H1 (cell line): ENCODE results near the gene HOXC13. TPM values are rescaled to one million over a fixed set of nuclear protein-coding genes. Genes with fewer than 3 reads are reported as not detected.

Source experiments
- CTCF ChIA-PET: fragments of 300-600 bp; sonication (Branson Sonifier 250); formaldehyde crosslinking; loops from one replicate; lab custom pipeline; 2021; ENCODE audit not compliant: partially characterized antibody; lab: Charles Lee
- POLR2A ChIA-PET: fragments of 300-600 bp; sonication (Branson Sonifier 250); formaldehyde crosslinking; loops from one replicate; lab custom pipeline; 2021; ENCODE audit warnings: inconsistent platforms; ENCODE audit not compliant: partially characterized antibody; lab: Charles Lee
- DNase-seq, 2 experiments: peaks; one replicate each; pipeline versions ENCODE4 v3.0.0 to v3.0.0-alpha.2; 2010 to 2022; ENCODE audit warnings: low spot score in 2 of 2, low read depth in 1 of 2, mixed read lengths in 1 of 2
- FAIRE-seq: peaks from 2 replicates; lab custom pipeline; 2011; peaks lifted over from hg19 to GRCh38; lab: Jason Lieb, UNC
- H2AFZ ChIP-seq: 2 replicates; pipeline ENCODE4 v1.8.1; 2012; ENCODE audit warnings: low read length, inconsistent platforms
- H2AK5ac ChIP-seq: 2 replicates; pipeline ENCODE4 v1.6.1; 2013; ENCODE audit warnings: low read depth, low read length
- H2BK120ac ChIP-seq: replicated peaks from 2 replicates; pipeline ENCODE3; 2013; ENCODE audit warnings: low read depth, low read length, inconsistent platforms
- H2BK12ac ChIP-seq: 2 replicates; pipeline ENCODE4 v1.6.1; 2013; ENCODE audit warnings: low read depth, low read length
- H2BK15ac ChIP-seq: 2 replicates; pipeline ENCODE4 v1.6.1; 2013; ENCODE audit warnings: low read length
- H2BK20ac ChIP-seq: 2 replicates; pipeline ENCODE4 v1.6.1; 2013; ENCODE audit warnings: low read length
- H2BK5ac ChIP-seq: 2 replicates; pipeline ENCODE4 v1.6.1; 2013; ENCODE audit warnings: low read depth, low read length
- H3K14ac ChIP-seq: 2 replicates; pipeline ENCODE4 v1.6.1; 2013; ENCODE audit warnings: inconsistent platforms; ENCODE audit not compliant: insufficient read length
- H3K18ac ChIP-seq: 2 replicates; pipeline ENCODE4 v1.6.1; 2013; ENCODE audit warnings: low read length; ENCODE audit errors: extremely low read depth
- H3K23ac ChIP-seq: 2 replicates; pipeline ENCODE4 v1.6.1; 2013; ENCODE audit warnings: inconsistent platforms; ENCODE audit not compliant: insufficient read length
- H3K23me2 ChIP-seq: 2 replicates; pipeline ENCODE4 v1.6.1; 2013; ENCODE audit warnings: low read depth, low read length
- H3K27ac ChIP-seq: 2 replicates; pipeline ENCODE4 v1.6.1; 2011; ENCODE audit warnings: low read depth, low read length, inconsistent platforms
- H3K27me3 ChIP-seq, 4 experiments: replicated peaks in 1 of 4; 1 replicate in 1 of 4; 2 replicates in 3 of 4; pipeline versions ENCODE4 v1.6.1 to v1.8.1; 2011 to 2013; ENCODE audit warnings: low read length in 3 of 4, mild to moderate bottlenecking in 3 of 4, inconsistent platforms in 2 of 4, mixed read lengths in 2 of 4, moderate library complexity in 1 of 4; ENCODE audit not compliant: control insufficient read depth in 3 of 4, insufficient read depth in 3 of 4; ENCODE audit errors: extremely low read depth in 1 of 4
- H3K36me3 ChIP-seq, 4 experiments: 2 replicates each; pipeline versions ENCODE4 v1.6.1 to v1.8.1; 2011 to 2013; ENCODE audit warnings: mild to moderate bottlenecking in 4 of 4, low read length in 3 of 4, moderate library complexity in 2 of 4, control low read depth in 1 of 4, inconsistent platforms in 1 of 4; ENCODE audit not compliant: insufficient read depth in 4 of 4, control insufficient read depth in 2 of 4
- H3K4ac ChIP-seq: replicated peaks from 2 replicates; pipeline ENCODE3; 2013; ENCODE audit warnings: low read length, low read depth, mixed read lengths, inconsistent platforms; ENCODE audit not compliant: insufficient read length
- H3K4me1 ChIP-seq, 4 experiments: replicated peaks in 1 of 4; 1 replicate in 1 of 4; 2 replicates in 3 of 4; pipeline versions ENCODE4 v1.6.1 to v1.8.1; 2011 to 2013; ENCODE audit warnings: low read length in 3 of 4, inconsistent platforms in 2 of 4, mixed read lengths in 1 of 4; ENCODE audit not compliant: insufficient read depth in 4 of 4, control insufficient read depth in 3 of 4
- H3K4me2 ChIP-seq, 2 experiments: 2 replicates each; pipeline versions ENCODE4 v1.6.1 to v1.8.1; 2011 to 2013; ENCODE audit warnings: low read depth in 2 of 2, low read length in 2 of 2, control low read depth in 1 of 2, inconsistent platforms in 1 of 2, mild to moderate bottlenecking in 1 of 2; ENCODE audit not compliant: insufficient read depth in 1 of 2
- H3K4me3 ChIP-seq, 4 experiments: fragments of 200-600, 300-600 bp in 1 of 4; sonication (generic), shearing (Covaris generic), sonication (Bioruptor Twin) in 1 of 4; 2 replicates each; pipeline versions ENCODE4 v1.5.1 to v1.8.1; 2011 to 2016; ENCODE audit warnings: low read length in 4 of 4, low read depth in 3 of 4, control low read depth in 2 of 4, inconsistent platforms in 2 of 4, mild to moderate bottlenecking in 2 of 4, mixed read lengths in 1 of 4, moderate library complexity in 1 of 4; ENCODE audit not compliant: insufficient read depth in 2 of 4; ENCODE audit errors: extremely low read depth in 1 of 4
- H3K56ac ChIP-seq: replicated peaks from 2 replicates; pipeline ENCODE3; 2013; ENCODE audit warnings: low read depth, mild to moderate bottlenecking, mixed read lengths, low read length, inconsistent platforms; ENCODE audit not compliant: insufficient read length
- H3K79me1 ChIP-seq: 2 replicates; pipeline ENCODE4 v1.6.1; 2013; ENCODE audit warnings: low read depth, low read length, control low read depth
- H3K79me2 ChIP-seq, 2 experiments: 2 replicates each; pipeline versions ENCODE4 v1.6.1 to v1.8.1; 2012 to 2013; ENCODE audit warnings: low read length in 2 of 2, mild to moderate bottlenecking in 2 of 2, inconsistent platforms in 1 of 2; ENCODE audit not compliant: insufficient read depth in 2 of 2, control insufficient read depth in 1 of 2
- H3K9ac ChIP-seq, 4 experiments: replicated peaks in 1 of 4; 1 replicate in 1 of 4; 2 replicates in 3 of 4; pipeline versions ENCODE4 v1.6.1 to v1.8.1; 2011 to 2013; ENCODE audit warnings: low read depth in 3 of 4, low read length in 3 of 4, control low read depth in 2 of 4, mild to moderate bottlenecking in 2 of 4, moderate library complexity in 2 of 4, inconsistent platforms in 1 of 4; ENCODE audit errors: extremely low read depth in 1 of 4
- H3K9me3 ChIP-seq, 2 experiments: 2 replicates each; pipeline versions ENCODE4 v1.6.1 to v1.8.1; 2012 to 2013; ENCODE audit warnings: mild to moderate bottlenecking in 2 of 2, moderate library complexity in 2 of 2, control low read depth in 1 of 2, inconsistent platforms in 1 of 2, low read depth in 1 of 2, low read length in 1 of 2, mixed read lengths in 1 of 2; ENCODE audit not compliant: insufficient read depth in 2 of 2
- H4K20me1 ChIP-seq, 2 experiments: replicated peaks in 1 of 2; 2 replicates each; pipeline versions ENCODE3 to v1.8.1; 2011 to 2013; ENCODE audit warnings: inconsistent platforms in 2 of 2, low read length in 2 of 2, mild to moderate bottlenecking in 1 of 2; ENCODE audit not compliant: insufficient read depth in 2 of 2, control insufficient read depth in 1 of 2
- H4K5ac ChIP-seq: 2 replicates; pipeline ENCODE4 v1.6.1; 2013; ENCODE audit warnings: low read length, low read depth, mixed read lengths, inconsistent platforms; ENCODE audit not compliant: insufficient read length
- H4K8ac ChIP-seq: 2 replicates; pipeline ENCODE4 v1.8.0; 2013; ENCODE audit warnings: mild to moderate bottlenecking, moderate library complexity, low read length, inconsistent platforms; ENCODE audit not compliant: insufficient read depth; ENCODE audit errors: extremely low read depth
- H4K91ac ChIP-seq: replicated peaks from 2 replicates; pipeline ENCODE3; 2013; ENCODE audit warnings: low read length, mixed read lengths, inconsistent platforms; ENCODE audit not compliant: insufficient read length
- RAD21 ChIP-seq, 2 experiments: IDR thresholded peaks in 1 of 2; conservative IDR thresholded peaks in 1 of 2; 2 replicates each; pipeline ENCODE4 v1.6.1; 2011; ENCODE audit warnings: low read depth in 2 of 2, low read length in 2 of 2, improper control_type of control experiment in 1 of 2, inconsistent platforms in 1 of 2, mild to moderate bottlenecking in 1 of 2, moderate library complexity in 1 of 2
- RNF2 ChIP-seq: fragments of 200-900, 300-1000 bp; sonication (generic); IDR thresholded peaks from 2 replicates; pipeline ENCODE4 v1.7.1; 2016; ENCODE audit warnings: borderline replicate concordance, low read depth, mild to moderate bottlenecking, antibody characterized with exemption, low read length; ENCODE audit not compliant: poor library complexity, severe bottlenecking; ENCODE audit errors: missing control alignments
- SP2 ChIP-seq: IDR thresholded peaks from 2 replicates; pipeline ENCODE4 v1.6.1; 2012; ENCODE audit warnings: mild to moderate bottlenecking, low read length, inconsistent platforms
- WGBS, 2 experiments: shearing (Covaris generic) in 1 of 2; methylation state at CpG; one replicate each; pipeline versions ENCODE4 v1.1.6 to v1.1.7; 2013 to 2015; ENCODE audit warnings: low lambda C conversion rate in 2 of 2, mixed read lengths in 2 of 2, inconsistent platforms in 1 of 2, low coverage in 1 of 2, missing lambda C conversion rate in 1 of 2; ENCODE audit not compliant: insufficient replicate concordance in 2 of 2, insufficient coverage in 1 of 2, insufficient read length in 1 of 2; ENCODE audit errors: extremely low coverage in 1 of 2, missing lambda C conversion rate in 1 of 2; 5-methylcytosine and 5-hydroxymethylcytosine counted together
- polyA plus RNA-seq, 7 experiments: library from polyadenylated mRNA; depleted of rRNA in 3 of 7; stranded (reverse) in 5 of 7; unstranded in 2 of 7; fragments of >200 nt in 5 of 7; fragments of 200-250 nt in 2 of 7; gene quantifications; 1 replicate in 5 of 7; 2 replicates in 1 of 7; 4 replicates in 1 of 7; pipeline versions ENCODE4 v1.2.1 to v1.2.3, GENCODE V29; 2011 to 2013; ENCODE audit warnings: missing spikeins in 2 of 7, mixed read lengths in 2 of 7
- total RNA-seq: library from RNA; stranded (reverse); fragmentation: NEBNext Ultra II Directional; extraction: Animal tissue kit (Norgen Biotek cat#: 25700); gene quantifications from 2 replicates; pipeline ENCODE4 v1.2.1, GENCODE V29; 2021

The HOXC13 gene
- total and polyA plus RNA-seq, 2 of the 8 experiments (the other 6 are each of a cell fraction or from before 2014, with no cell fraction given), result 0.02 TPM; not detected in 1

- Histone ChIP-seq H3K4me1 (peaks cover 0 to 16% (median 4%) of the 10 kb centered on the region in 4 experiments; a peak in 6 of 7 replicates), H2AK5ac (no peak overlapping the region), H2BK5ac (no peak overlapping the region), H3K27me3 (peaks cover 98 to 100% (median 100%) of the 10 kb centered on the region in 4 experiments), H3K79me2 (no peaks in the 10 kb centered on the region), H3K9me3 (no peaks in the 10 kb centered on the region; a peak in 1 of 4 replicates), H3K9ac (no peak overlapping the region), H2BK15ac (no peak overlapping the region), H3K27ac (no peak overlapping the region), H4K8ac (no peak overlapping the region; the same call in 1 of the 2 replicates), H3K4ac (no peak overlapping the region), H2BK20ac (no peak overlapping the region), H4K20me1 (peaks cover 20 to 41% of the 10 kb centered on the region in 2 experiments), H2BK12ac (0 out of 2 replicates have a peak overlapping the region, but pooled peaks have one; percentile 60), H3K79me1 (no peaks in the 10 kb centered on the region), H3K36me3 (peaks cover 0 to 9% (median 0%) of the 10 kb centered on the region in 4 experiments; a peak in 1 of 8 replicates), H3K14ac (no peak overlapping the region), H3K4me3 (no peak overlapping the region), H3K23ac (no peak overlapping the region), H4K5ac (no peak overlapping the region), H3K18ac (no peak overlapping the region), H2BK120ac (no peak overlapping the region), H4K91ac (no peak overlapping the region), H3K56ac (no peak overlapping the region), H3K23me2 (no peaks in the 10 kb centered on the region), H2AFZ (no peak overlapping the region), H3K4me2 (no peak overlapping the region)
- 15% methylated on average over 10 of the region's 10 CpGs; no CpG with 5 or more reads in 1 of the 2 experiments for WGBS, 2 experiments
- FAIRE-seq, result no peak
- CTCF ChIA-PET, result interaction anchor here (0.9 to 2.1 kb wide), 2 partner anchors 12 to 150 kb away, joined by 3 to 6 read pairs; no protein-coding TSS in a partner anchor
- no peak for DNase-seq
- TF ChIP-seq SP2 (no peak), RAD21 (IDR thresholded peaks at IDR 0.05 in 1 of 2, conservative IDR thresholded peaks at IDR 0.05 in 1 of 2; ENCODE audit: low read depth in 2 of 2, low read length in 2 of 2) (peak in 1 of 2 experiments; percentile 24; a peak in 1 of 4 replicates), RNF2 (peak; percentile 68)
- POLR2A ChIA-PET, result interaction anchor here (1.0 to 3.2 kb wide), 2 partner anchors 12 to 15 kb away, joined by 3 to 12 read pairs; partner anchors contain the start of gene HOXC13
Measured at GRCh38 chr12:53950437-53950773, 11.8 kb downstream of the HOXC13 start.
